DOHH2 (cell line): Measurements from ENCODE around the gene COPZ2.

ENCODE experiments used
- EZH2phosphoT487 ChIP-seq: fragments of 200-600 bp; sonication (generic); IDR thresholded peaks from 2 replicates; pipeline ENCODE4 v1.6.1; 2017; ENCODE audit warnings: borderline replicate concordance, mild to moderate bottlenecking, antibody characterized with exemption, low read length, moderate library complexity, mixed read lengths
- TF ChIP-seq, protein P1 (sequence below): fragments of 200-600 bp; sonication (generic); IDR thresholded peaks from one replicate; pipeline ENCODE4 v1.5.1; 2014; ENCODE audit warnings: antibody characterized with exemption, mild to moderate bottlenecking, low read depth, low read length; ENCODE audit not compliant: poor library complexity, severe bottlenecking

DNA sequence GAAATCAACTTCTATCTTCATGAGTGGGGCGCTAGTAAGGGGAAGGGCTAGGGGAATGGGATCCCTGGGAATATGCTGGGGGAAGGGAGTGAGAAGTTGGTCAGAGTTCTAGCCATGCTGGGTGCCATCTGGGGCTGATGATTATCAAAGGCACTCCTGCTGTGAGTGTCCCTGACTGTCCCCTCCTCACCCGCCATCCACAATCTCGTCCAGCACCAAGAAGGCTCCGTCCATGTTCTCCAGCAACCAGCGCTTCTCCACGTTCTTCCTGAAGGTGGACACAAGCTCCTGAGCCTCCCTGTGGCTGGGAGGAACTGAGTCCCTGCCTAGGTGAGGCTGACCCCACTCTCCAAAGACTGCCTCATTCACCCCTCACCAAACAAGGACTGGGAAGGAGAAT, 5.6 kb downstream of the COPZ2 start:
- TF ChIP-seq, protein P1, sequence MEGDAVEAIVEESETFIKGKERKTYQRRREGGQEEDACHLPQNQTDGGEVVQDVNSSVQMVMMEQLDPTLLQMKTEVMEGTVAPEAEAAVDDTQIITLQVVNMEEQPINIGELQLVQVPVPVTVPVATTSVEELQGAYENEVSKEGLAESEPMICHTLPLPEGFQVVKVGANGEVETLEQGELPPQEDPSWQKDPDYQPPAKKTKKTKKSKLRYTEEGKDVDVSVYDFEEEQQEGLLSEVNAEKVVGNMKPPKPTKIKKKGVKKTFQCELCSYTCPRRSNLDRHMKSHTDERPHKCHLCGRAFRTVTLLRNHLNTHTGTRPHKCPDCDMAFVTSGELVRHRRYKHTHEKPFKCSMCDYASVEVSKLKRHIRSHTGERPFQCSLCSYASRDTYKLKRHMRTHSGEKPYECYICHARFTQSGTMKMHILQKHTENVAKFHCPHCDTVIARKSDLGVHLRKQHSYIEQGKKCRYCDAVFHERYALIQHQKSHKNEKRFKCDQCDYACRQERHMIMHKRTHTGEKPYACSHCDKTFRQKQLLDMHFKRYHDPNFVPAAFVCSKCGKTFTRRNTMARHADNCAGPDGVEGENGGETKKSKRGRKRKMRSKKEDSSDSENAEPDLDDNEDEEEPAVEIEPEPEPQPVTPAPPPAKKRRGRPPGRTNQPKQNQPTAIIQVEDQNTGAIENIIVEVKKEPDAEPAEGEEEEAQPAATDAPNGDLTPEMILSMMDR, result no peak
- TF ChIP-seq EZH2phosphoT487, result no peak
